ENCODE data around the gene SYK.

SYK gene

GRCh38 chr9:90915693-90916092, 114.1 kb downstream of the SYK start:
- TF ChIP-seq, protein P1, sequence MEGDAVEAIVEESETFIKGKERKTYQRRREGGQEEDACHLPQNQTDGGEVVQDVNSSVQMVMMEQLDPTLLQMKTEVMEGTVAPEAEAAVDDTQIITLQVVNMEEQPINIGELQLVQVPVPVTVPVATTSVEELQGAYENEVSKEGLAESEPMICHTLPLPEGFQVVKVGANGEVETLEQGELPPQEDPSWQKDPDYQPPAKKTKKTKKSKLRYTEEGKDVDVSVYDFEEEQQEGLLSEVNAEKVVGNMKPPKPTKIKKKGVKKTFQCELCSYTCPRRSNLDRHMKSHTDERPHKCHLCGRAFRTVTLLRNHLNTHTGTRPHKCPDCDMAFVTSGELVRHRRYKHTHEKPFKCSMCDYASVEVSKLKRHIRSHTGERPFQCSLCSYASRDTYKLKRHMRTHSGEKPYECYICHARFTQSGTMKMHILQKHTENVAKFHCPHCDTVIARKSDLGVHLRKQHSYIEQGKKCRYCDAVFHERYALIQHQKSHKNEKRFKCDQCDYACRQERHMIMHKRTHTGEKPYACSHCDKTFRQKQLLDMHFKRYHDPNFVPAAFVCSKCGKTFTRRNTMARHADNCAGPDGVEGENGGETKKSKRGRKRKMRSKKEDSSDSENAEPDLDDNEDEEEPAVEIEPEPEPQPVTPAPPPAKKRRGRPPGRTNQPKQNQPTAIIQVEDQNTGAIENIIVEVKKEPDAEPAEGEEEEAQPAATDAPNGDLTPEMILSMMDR (IDR thresholded peaks at IDR 0.05; ENCODE audit: low read depth, low read length, missing control alignments) = peak; percentile 38

GRCh38 chr9:90916147-90916734, 114.6 kb downstream of the SYK start:
- TF ChIP-seq, protein P1 (IDR thresholded peaks at IDR 0.05; ENCODE audit: low read depth, low read length, missing control alignments) = no peak
- no peak for DNase-seq (ENCODE audit: low read depth)
- H3K4me3 ChIP-seq (ENCODE audit: low read depth, low read length) = no peak overlapping the region
- in situ Hi-C loops (cut with HindIII; ENCODE audit: low sequenced_read_pairs) = no loop called here

More at GRCh38 chr9:90915693-90916092, 114.1 kb downstream of the SYK start:
- no peak overlapping the region for H3K4me3 ChIP-seq (ENCODE audit: low read depth, low read length)
- DNase-seq (ENCODE audit: low read depth) = peak; percentile 12
- in situ Hi-C loops (cut with HindIII; ENCODE audit: low sequenced_read_pairs) = no loop called here

DNA sequence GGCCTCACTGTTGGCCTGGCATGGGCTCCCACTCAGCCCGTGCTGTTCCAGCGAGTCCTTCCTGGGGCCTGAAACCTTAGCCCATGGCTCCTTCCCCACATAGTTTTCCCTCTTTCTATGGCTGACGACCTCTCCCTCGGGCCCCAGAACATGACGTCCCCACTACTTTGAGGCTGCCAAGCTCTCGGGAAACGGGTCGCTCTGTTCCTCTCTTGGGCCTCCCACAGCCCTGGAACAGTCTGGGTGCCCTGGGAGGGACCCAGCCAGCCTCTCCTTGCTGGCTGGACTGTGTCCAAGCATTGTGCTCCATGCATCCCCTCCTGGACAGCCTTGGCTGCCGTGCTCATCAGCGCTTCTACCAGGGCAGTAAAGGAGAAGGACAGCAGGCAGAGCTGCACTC, 118.3 kb downstream of the SYK start:
- no peak for DNase-seq (ENCODE audit: low read depth)
- no peak overlapping the region for H3K4me3 ChIP-seq (ENCODE audit: low read depth, low read length)
- TF ChIP-seq, protein P1 (IDR thresholded peaks at IDR 0.05; ENCODE audit: low read depth, low read length, missing control alignments) = no peak
- in situ Hi-C loops (cut with HindIII; ENCODE audit: low sequenced_read_pairs) = no loop called here

GRCh38 chr9:90921104-90921503, 119.5 kb downstream of the SYK start:
- TF ChIP-seq, protein P1 (IDR thresholded peaks at IDR 0.05; ENCODE audit: low read depth, low read length, missing control alignments) = no peak
- no peak overlapping the region for H3K4me3 ChIP-seq (ENCODE audit: low read depth, low read length)
- DNase-seq (ENCODE audit: low read depth) = no peak
- in situ Hi-C loops (cut with HindIII; ENCODE audit: low sequenced_read_pairs) = no loop called here

DNA sequence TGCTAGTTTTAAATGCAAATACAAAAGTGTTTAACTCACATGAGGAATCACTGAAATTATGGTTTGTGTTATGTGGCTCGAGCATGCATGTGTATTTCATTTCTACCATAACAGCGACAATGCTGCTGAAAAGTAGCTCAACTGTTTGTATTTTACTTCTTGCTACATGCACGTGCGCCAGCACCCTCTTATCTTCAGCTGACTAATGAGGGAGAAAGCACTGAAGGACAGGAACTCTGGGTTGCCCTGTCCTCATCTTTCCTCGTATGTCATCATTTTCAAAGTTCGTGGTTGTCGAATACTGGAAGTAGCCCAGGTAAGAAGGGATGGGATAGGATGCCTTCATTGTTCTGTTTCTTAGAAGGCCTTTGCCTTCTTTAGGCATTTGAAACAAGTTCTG, 120.3 kb downstream of the SYK start:
- no peak for DNase-seq (ENCODE audit: low read depth)
- TF ChIP-seq, protein P1 (IDR thresholded peaks at IDR 0.05; ENCODE audit: low read depth, low read length, missing control alignments) = no peak
- no peak overlapping the region for H3K4me3 ChIP-seq (ENCODE audit: low read depth, low read length)
- in situ Hi-C loops (cut with HindIII; ENCODE audit: low sequenced_read_pairs) = no loop called here

- TF ChIP-seq, protein P1 (IDR thresholded peaks at IDR 0.05; ENCODE audit: low read depth, low read length, missing control alignments) = no peak
- DNase-seq (ENCODE audit: low read depth) = no peak
- in situ Hi-C loops (cut with HindIII; ENCODE audit: low sequenced_read_pairs) = no loop called here
- no peak overlapping the region for H3K4me3 ChIP-seq (ENCODE audit: low read depth, low read length)
Observed at GRCh38 chr9:90925581-90926257, 124.1 kb downstream of the SYK start.
